Muscle layer of duodenum (tissue), 2 donors: Measurements from ENCODE around the gene STIM1.

Experiments used
- H3K27ac ChIP-seq: one replicate; pipeline ENCODE4 v1.7.0; 2013; ENCODE audit warnings: mild to moderate bottlenecking, low read length
- H3K27me3 ChIP-seq: one replicate; pipeline ENCODE4 v1.7.0; 2013; ENCODE audit warnings: low read depth, mild to moderate bottlenecking, control low read depth, low read length
- H3K36me3 ChIP-seq, 2 donors: one replicate each; pipeline ENCODE4 v1.7.0; 2013; ENCODE audit warnings: low read length in 2 of 2, control low read depth in 1 of 2, mild to moderate bottlenecking in 1 of 2; ENCODE audit not compliant: insufficient read depth in 2 of 2, control insufficient read depth in 1 of 2
- H3K4me1 ChIP-seq, 2 donors: one replicate each; pipeline ENCODE4 v1.7.0; 2013; ENCODE audit warnings: low read length in 2 of 2, mild to moderate bottlenecking in 2 of 2, control low read depth in 1 of 2, moderate library complexity in 1 of 2; ENCODE audit not compliant: insufficient read depth in 2 of 2, control insufficient read depth in 1 of 2
- H3K4me3 ChIP-seq, 2 donors: one replicate each; pipeline ENCODE4 v1.7.0; 2013; ENCODE audit warnings: low read length in 2 of 2, low read depth in 1 of 2, mild to moderate bottlenecking in 1 of 2
- H3K9me3 ChIP-seq, 2 donors: one replicate each; pipeline ENCODE4 v1.7.0; 2013; ENCODE audit warnings: low read length in 2 of 2, control low read depth in 1 of 2, mild to moderate bottlenecking in 1 of 2; ENCODE audit not compliant: control insufficient read depth in 1 of 2
- donor health status: healthy.

Gene STIM1

DNA sequence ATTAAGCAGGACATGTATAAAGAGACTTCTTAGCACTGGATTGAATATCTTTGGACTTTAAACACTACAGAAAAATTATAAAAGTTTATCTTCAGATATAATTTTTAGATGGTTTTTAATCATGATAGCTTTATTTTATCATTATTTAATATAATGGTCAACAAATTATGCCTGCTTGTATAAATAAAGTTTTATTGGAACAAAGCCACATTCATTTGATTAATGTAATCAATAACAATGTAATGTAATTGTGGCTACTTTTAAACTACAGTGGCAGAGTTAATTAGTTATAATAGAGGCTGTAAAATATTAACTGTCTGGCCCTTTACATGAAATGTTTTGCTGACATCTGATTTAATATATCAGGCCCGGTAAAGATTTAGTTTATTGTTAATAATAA, 70.0 kb downstream of the STIM1 start:
- Histone ChIP-seq H3K36me3 (no peaks in the 10 kb centered on the region), H3K27me3 (no peaks in the 10 kb centered on the region), H3K9me3 (no peaks in the 10 kb centered on the region), H3K4me3 (no peak overlapping the region), H3K27ac (no peak overlapping the region), H3K4me1 (peaks cover 14 to 32% of the 10 kb centered on the region in 2 donors)

DNA sequence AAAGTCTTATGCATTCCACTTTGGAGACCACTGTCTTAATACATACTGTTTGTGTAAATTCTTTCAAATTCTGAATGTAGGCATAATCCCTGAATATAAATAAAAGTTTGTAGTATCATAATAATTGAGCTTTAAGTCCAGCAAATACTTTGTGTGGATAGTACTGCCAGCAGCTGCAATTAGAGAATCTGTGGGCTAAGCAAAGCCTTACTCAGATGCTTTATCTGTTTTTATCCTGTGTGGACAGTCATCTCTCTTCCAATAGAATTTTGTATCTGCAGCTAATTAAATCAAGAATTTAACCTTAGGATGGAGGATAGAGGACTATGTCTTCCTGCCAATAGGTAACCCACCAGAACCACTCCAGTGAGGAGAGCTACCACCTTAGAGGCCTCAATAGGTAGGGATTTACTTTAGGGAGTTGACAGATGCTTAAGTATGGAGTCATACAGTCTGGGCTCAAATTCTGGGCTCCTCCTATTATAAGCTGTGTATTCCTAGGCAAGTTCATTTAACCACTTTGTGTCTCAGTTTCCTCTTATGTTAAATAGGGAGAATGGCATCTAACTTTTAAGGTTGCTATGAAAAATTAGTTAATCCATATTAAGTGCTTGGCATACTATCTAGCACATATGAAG, 71.1 kb downstream of the STIM1 start:
- H3K4me3 ChIP-seq, result no peak overlapping the region
- H3K4me1 ChIP-seq, result peaks cover 14 to 36% of the 10 kb centered on the region in 2 donors
- no peaks in the 10 kb centered on the region for H3K27me3 ChIP-seq
- no peaks in the 10 kb centered on the region for H3K36me3 ChIP-seq
- no peak overlapping the region for H3K27ac ChIP-seq
- no peaks in the 10 kb centered on the region for H3K9me3 ChIP-seq

DNA sequence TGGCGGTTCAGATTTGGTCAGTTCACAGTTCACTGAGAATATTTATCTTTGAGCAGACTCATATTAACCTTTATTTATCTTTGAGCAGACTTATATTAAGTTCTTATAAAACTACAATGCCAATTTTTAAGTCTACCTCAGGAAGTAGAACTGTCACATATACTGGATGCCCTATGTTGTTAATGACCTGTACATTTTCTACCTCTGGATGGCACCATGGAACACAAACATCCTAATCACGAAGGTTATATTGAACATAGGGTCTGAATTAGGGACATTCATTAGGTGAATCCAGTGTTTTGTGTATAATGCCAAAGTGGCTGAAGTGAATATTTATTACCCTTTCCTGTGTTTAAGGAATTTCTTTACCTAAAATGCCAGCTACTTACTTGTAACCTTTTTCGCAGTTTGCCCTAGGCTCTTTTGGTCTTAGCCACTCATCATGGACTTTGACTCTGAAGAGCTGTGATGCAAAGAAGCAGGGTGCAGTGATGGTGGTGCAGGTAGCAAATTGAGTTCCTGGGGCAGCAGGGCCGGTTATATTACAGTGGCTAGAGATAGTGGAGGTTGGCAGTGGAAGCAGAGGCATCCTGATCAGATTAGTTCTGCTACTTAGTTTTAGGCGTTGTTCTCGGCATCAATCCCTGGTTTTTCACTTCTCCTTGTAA, 71.8 kb downstream of the STIM1 start:
- H3K4me1 ChIP-seq, result peaks cover 14 to 36% of the 10 kb centered on the region in 2 donors
- no peaks in the 10 kb centered on the region for H3K36me3 ChIP-seq
- no peak overlapping the region for H3K4me3 ChIP-seq
- no peak overlapping the region for H3K27ac ChIP-seq
- H3K27me3 ChIP-seq, result no peaks in the 10 kb centered on the region
- H3K9me3 ChIP-seq, result no peaks in the 10 kb centered on the region

DNA sequence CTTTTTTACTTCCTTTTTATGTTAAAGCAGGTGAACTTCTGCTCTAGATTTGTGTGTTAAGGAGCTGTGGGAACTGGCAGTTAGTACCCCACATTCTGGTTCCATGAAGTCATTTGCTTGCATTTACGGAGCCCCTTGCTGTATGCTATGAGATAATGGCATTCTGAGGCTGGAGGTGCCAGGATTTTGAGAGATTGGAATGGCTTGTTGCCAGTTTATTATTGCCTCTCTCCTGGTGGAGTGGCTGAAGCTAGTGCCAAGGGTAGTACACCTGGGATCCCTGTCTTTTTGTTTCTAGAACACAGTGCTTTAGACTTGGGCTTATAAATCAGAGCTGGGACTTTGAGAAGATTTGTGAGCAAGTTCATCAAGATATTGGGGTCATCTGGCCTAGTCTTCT, 73.8 kb downstream of the STIM1 start:
- no peak overlapping the region for H3K27ac ChIP-seq
- H3K4me1 ChIP-seq, result peaks cover 14 to 42% of the 10 kb centered on the region in 2 donors
- H3K27me3 ChIP-seq, result no peaks in the 10 kb centered on the region
- no peaks in the 10 kb centered on the region for H3K9me3 ChIP-seq
- no peaks in the 10 kb centered on the region for H3K36me3 ChIP-seq
- H3K4me3 ChIP-seq, result no peak overlapping the region

DNA sequence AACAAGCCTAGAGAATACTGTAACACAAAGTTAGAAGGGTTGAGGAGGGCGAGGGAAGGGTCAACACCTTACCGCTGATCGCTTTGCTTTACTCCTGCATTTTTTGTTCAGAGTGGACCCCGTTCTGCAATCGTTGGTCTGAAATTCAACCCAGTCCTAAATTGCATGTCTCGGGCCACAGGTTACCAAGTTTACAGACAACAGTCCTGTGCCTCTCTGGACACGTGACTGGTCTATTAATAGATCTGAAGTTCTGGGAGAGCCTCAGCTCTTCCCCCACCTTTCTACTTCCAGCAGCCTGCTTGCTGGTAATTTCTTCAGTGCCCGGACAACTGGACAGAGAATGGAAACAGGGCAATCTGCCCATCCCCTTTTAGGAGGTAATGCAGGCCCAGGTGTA, 74.2 kb downstream of the STIM1 start:
- Histone ChIP-seq H3K27me3 (no peaks in the 10 kb centered on the region), H3K9me3 (no peaks in the 10 kb centered on the region), H3K36me3 (no peaks in the 10 kb centered on the region), H3K4me1 (peaks cover 14 to 46% of the 10 kb centered on the region in 2 donors), H3K4me3 (no peak overlapping the region), H3K27ac (no peak overlapping the region)

DNA sequence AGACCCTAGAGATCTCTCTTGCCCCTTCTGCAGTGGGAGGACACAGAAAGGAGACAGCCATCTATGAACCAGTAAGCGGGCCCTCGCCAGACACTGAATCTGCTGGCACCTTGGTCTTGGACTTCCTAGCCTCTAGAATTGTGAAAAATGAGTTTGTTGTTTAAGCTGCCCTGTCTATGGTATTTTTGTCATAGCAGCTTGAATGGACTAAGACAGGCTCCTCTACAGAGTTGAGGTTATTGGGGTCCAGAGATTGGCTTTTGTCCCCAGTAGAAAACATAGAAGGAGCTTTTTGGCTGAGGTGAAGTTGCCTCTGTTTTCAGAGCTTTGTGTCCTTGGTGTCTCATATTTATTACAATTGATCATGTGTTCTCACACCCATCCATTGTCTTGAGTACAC, 77.2 kb downstream of the STIM1 start:
- Histone ChIP-seq H3K27me3 (no peaks in the 10 kb centered on the region), H3K36me3 (no peaks in the 10 kb centered on the region), H3K4me3 (no peak overlapping the region), H3K9me3 (no peaks in the 10 kb centered on the region), H3K4me1 (peaks cover 7 to 45% of the 10 kb centered on the region in 2 donors), H3K27ac (no peak overlapping the region)

DNA sequence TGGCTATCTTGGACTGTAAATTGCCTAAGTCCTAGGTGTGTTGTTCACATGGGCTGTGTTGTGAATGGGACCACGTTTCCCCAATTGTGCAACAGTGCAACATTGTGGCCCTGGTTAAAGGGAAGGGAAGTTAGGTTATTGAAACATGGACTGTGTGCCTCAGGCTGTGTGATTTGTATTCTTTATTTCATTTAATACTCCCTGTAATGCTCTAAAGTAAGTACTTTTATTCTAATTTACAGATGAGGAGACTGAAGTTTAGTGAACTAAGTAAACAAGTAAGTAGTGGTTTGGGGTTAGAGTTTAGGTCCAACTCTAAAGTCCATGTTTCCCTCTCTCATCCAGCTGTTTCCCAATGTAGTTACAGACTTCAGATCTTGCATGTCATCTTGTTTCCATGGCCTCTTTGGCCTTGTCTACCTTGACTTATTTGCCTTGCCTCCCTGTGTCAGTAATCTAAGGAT, 77.7 kb downstream of the STIM1 start:
- Histone ChIP-seq H3K4me1 (peaks cover 7 to 40% of the 10 kb centered on the region in 2 donors), H3K9me3 (no peaks in the 10 kb centered on the region), H3K27me3 (no peaks in the 10 kb centered on the region), H3K4me3 (no peak overlapping the region), H3K36me3 (no peaks in the 10 kb centered on the region), H3K27ac (no peak overlapping the region)

DNA sequence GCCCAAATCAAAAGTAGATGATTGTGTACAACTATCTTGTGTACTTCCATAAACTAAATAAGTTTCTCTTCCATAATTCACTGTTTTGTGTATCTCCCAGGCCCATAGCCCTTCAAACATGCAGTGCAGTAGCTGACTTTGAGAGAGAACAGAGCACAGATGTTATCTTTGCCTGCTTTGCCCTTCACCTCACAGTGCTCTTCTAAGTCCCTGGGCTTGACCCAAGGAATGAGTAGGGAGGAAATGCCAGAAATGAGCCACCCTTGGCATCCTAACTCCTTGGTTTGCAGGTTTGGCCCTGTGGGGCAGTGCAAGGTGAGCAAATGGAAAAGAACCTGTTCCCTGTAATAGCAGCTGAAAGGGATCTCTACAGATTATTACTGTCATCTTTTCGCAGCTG, 79.2 kb downstream of the STIM1 start:
- H3K36me3 ChIP-seq, result peaks cover 0 to 3% of the 10 kb centered on the region in 2 donors
- H3K4me1 ChIP-seq, result peaks cover under 1 to 33% of the 10 kb centered on the region in 2 donors
- H3K27ac ChIP-seq, result no peak overlapping the region
- H3K4me3 ChIP-seq, result no peak overlapping the region
- no peaks in the 10 kb centered on the region for H3K27me3 ChIP-seq
- no peaks in the 10 kb centered on the region for H3K9me3 ChIP-seq

DNA sequence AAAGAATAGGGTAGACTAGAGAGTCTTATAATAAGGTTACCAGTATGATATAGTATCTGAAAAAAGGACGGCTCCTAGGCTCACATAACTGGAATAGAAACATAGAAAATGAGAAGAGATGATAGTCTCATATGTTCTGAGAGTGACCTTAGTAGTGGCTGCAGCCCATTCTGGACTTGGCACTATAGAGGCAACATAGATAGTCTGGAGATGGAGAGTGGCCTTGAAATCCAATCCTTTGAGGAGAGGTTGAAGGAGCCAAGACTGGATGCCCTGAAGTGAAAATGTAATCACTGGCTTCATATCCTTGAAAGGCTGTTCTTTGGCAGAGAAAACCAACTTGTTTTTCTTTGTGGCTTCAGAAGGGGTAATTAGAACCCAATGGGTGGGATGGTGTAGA, 81.1 kb downstream of the STIM1 start:
- no peaks in the 10 kb centered on the region for H3K27me3 ChIP-seq
- H3K36me3 ChIP-seq, result peaks cover 0 to 4% of the 10 kb centered on the region in 2 donors
- peaks cover 0 to 26% of the 10 kb centered on the region in 2 donors for H3K4me1 ChIP-seq
- no peaks in the 10 kb centered on the region for H3K9me3 ChIP-seq
- no peak overlapping the region for H3K27ac ChIP-seq
- no peak overlapping the region for H3K4me3 ChIP-seq

DNA sequence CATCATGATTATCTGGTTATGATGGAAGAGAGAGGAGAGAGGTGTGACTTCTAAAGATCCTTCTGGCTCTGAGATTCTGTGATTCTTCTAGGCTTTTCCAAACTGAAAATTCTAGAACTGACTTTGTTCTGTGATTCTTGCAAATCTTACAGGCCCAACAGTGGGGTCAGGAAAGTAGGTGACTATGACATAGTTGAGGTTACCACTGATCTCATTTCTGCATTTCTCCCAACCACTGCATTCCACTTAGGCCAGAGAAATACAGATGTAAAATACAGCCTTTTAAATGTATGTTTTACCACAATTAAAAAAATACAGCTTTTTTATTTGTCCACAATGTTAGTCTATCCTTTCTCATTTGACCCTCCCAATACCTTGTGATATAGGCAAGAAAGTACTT, 83.7 kb downstream of the STIM1 start:
- Histone ChIP-seq H3K27ac (no peak overlapping the region), H3K4me3 (no peak overlapping the region), H3K27me3 (no peaks in the 10 kb centered on the region), H3K9me3 (no peaks in the 10 kb centered on the region), H3K36me3 (peaks cover 0 to 4% of the 10 kb centered on the region in 2 donors), H3K4me1 (peaks cover 16 to 27% of the 10 kb centered on the region in 2 donors)

DNA sequence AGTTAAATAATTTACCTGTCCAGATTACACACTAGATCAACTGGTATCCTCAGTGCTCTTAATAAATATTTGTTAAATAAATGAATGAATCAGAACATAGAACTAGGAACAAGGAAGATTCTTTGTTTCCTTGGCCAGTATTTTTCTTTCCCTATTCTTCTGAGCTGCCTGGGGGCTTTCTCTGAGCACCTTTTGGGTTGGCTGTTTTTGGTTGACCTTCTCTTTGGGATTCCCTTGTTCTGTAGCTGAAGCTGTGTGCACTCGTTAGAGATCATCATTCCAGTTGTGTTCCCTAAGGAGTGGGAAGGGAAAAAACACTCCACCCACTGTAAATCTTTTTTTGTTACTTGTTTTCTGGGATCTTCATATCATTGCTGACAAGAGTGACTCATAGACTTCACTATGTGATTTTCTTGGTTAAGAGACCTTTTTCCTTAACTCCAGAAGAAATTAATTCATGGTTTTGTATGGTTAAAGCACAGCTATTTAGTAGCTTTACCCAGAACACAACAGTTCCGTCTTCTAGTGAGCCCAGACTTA, 84.3 kb downstream of the STIM1 start:
- Histone ChIP-seq H3K27me3 (no peaks in the 10 kb centered on the region), H3K9me3 (no peaks in the 10 kb centered on the region), H3K4me1 (peaks cover 16 to 22% of the 10 kb centered on the region in 2 donors), H3K4me3 (no peak overlapping the region), H3K36me3 (peaks cover 0 to 4% of the 10 kb centered on the region in 2 donors), H3K27ac (no peak overlapping the region)
